HepG2 (cell line): Measurements from ENCODE around the gene KIAA1217. TPM values are rescaled to one million over a fixed set of nuclear protein-coding genes. Genes with fewer than 3 reads are reported as not detected.
A peak's percentile ranks its signal among the peaks of the same experiment; 100 is the strongest.

ENCODE experiments used
- ATF7-NPFF ChIP-seq: sonication (generic); formaldehyde crosslinking; IDR thresholded peaks from 2 replicates; pipeline ENCODE4 v1.8.1; 2023; ENCODE audit warnings: mild to moderate bottlenecking, low read depth, missing genetic modification reagents, moderate library complexity
- CBX2 ChIP-seq, 2 experiments: fragments of 200-600 bp in 1 of 2; sonication (generic); formaldehyde crosslinking in 1 of 2; IDR thresholded peaks; 2 replicates each; pipeline versions ENCODE4 v1.7.0 to v1.8.1; 2018 to 2022; ENCODE audit warnings: low read depth in 2 of 2, low read length in 1 of 2, mild to moderate bottlenecking in 1 of 2, missing genetic modification reagents in 1 of 2
- ESRRA ChIP-seq: sonication (generic); formaldehyde crosslinking; IDR thresholded peaks from 2 replicates; pipeline ENCODE4 v1.5.1; 2020; ENCODE audit warnings: mild to moderate bottlenecking, low read depth, missing genetic modification reagents
- EZH2 ChIP-seq: conservative IDR thresholded peaks from 2 replicates; pipeline ENCODE4 v1.6.1; 2012; ENCODE audit warnings: mild to moderate bottlenecking, low read depth, low read length, moderate library complexity
- HMGA1 ChIP-seq: sonication (generic); formaldehyde crosslinking; conservative IDR thresholded peaks from 2 replicates; pipeline ENCODE4 v1.4.0; 2020; ENCODE audit warnings: missing genetic modification reagents
- HNF4A ChIP-seq: sonication (generic); formaldehyde crosslinking; IDR thresholded peaks from 2 replicates; pipeline ENCODE4 v1.4.0; 2020; ENCODE audit warnings: missing genetic modification reagents
- MIXL1 ChIP-seq: IDR thresholded peaks from 2 replicates; pipeline ENCODE4 v1.6.1; 2016
- NFYB ChIP-seq: sonication (generic); formaldehyde crosslinking; IDR thresholded peaks from 2 replicates; pipeline ENCODE4 v1.4.0; 2020; ENCODE audit warnings: missing genetic modification reagents
- NR1H2 ChIP-seq: sonication (generic); formaldehyde crosslinking; IDR thresholded peaks from 2 replicates; pipeline ENCODE4 v1.8.1; 2022; ENCODE audit warnings: low read depth, missing genetic modification reagents, borderline replicate concordance
- POLR2AphosphoS2 ChIP-seq: IDR thresholded peaks from 2 replicates; pipeline ENCODE4 v1.6.1; 2011; ENCODE audit warnings: low read depth, low read length, improper control_type of control experiment
- PRMT3 ChIP-seq: sonication (generic); formaldehyde crosslinking; IDR thresholded peaks from 2 replicates; pipeline ENCODE4 v1.8.1; 2022; ENCODE audit warnings: low read depth, mild to moderate bottlenecking, moderate library complexity, missing genetic modification reagents, borderline replicate concordance
- SOX6 ChIP-seq, 2 experiments: fragments of 450-650 bp in 1 of 2; sonication (generic) in 1 of 2; formaldehyde crosslinking in 1 of 2; IDR thresholded peaks; 2 replicates each; pipeline versions ENCODE4 v1.4.0 to v1.6.1; 2017 to 2020; ENCODE audit warnings: antibody characterized with exemption in 1 of 2, mild to moderate bottlenecking in 1 of 2, missing genetic modification reagents in 1 of 2
- SP4 ChIP-seq: sonication (generic); formaldehyde crosslinking; IDR thresholded peaks from 2 replicates; pipeline ENCODE4 v1.8.1; 2023; ENCODE audit warnings: mild to moderate bottlenecking, missing genetic modification reagents
- THAP9 ChIP-seq: sonication (generic); formaldehyde crosslinking; IDR thresholded peaks from 2 replicates; pipeline ENCODE4; 2020; ENCODE audit warnings: missing genetic modification reagents, mild to moderate bottlenecking, borderline replicate concordance
- ZBTB34 ChIP-seq: sonication (generic); formaldehyde crosslinking; IDR thresholded peaks from 2 replicates; pipeline ENCODE4 v1.8.0; 2022; ENCODE audit warnings: mild to moderate bottlenecking, missing genetic modification reagents
- ZBTB7B ChIP-seq: sonication (generic); formaldehyde crosslinking; IDR thresholded peaks from 2 replicates; pipeline ENCODE4 v1.4.0; 2020; ENCODE audit warnings: missing genetic modification reagents
- ZFP82 ChIP-seq: sonication (generic); formaldehyde crosslinking; IDR thresholded peaks from 2 replicates; pipeline ENCODE4 v1.5.1; 2020; ENCODE audit warnings: mild to moderate bottlenecking, missing genetic modification reagents, borderline replicate concordance
- ZNF275 ChIP-seq: sonication (generic); formaldehyde crosslinking; IDR thresholded peaks from 2 replicates; pipeline ENCODE4 v1.8.0; 2022; ENCODE audit warnings: missing genetic modification reagents, mild to moderate bottlenecking, inconsistent platforms, borderline replicate concordance
- ZNF543 ChIP-seq: sonication (generic); formaldehyde crosslinking; IDR thresholded peaks from 2 replicates; pipeline ENCODE4 v1.4.0; 2020; ENCODE audit warnings: mild to moderate bottlenecking, missing genetic modification reagents
- ZNF761 ChIP-seq: sonication (generic); formaldehyde crosslinking; conservative IDR thresholded peaks from 2 replicates; pipeline ENCODE4 v1.4.0; 2020; ENCODE audit warnings: mild to moderate bottlenecking, missing genetic modification reagents
- ZNF781 ChIP-seq: sonication (generic); formaldehyde crosslinking; IDR thresholded peaks from 2 replicates; pipeline ENCODE4 v1.5.1; 2020; ENCODE audit warnings: borderline replicate concordance, mild to moderate bottlenecking, missing genetic modification reagents; ENCODE audit errors: not compliant biosample characterization
- polyA plus RNA-seq, 8 experiments: library from polyadenylated mRNA; depleted of rRNA in 3 of 8; stranded (reverse) in 7 of 8; unstranded in 1 of 8; fragments of >200 nt; fragmentation: Illumina TruSeq in 4 of 8; extraction: Trizol in 4 of 8; gene quantifications; 2 replicates each; pipeline versions ENCODE4 v1.2.1 to v1.2.3, GENCODE V29; 2011 to 2016; ENCODE audit warnings: low read depth in 4 of 8, missing spikeins in 1 of 8, mixed read lengths in 1 of 8; ENCODE audit not compliant: insufficient read depth in 1 of 8
- total RNA-seq, 5 experiments: library from RNA; depleted of rRNA; stranded (reverse); fragments of >200 nt; fragmentation: Illumina TruSeq; extraction: Trizol; gene quantifications; 2 replicates each; pipeline ENCODE4 v1.2.3, GENCODE V29; 2016; ENCODE audit warnings: low read depth in 1 of 5

The KIAA1217 gene
- total and polyA plus RNA-seq, 2 of the 13 experiments (the other 11 are each of a cell fraction or from before 2014, with no cell fraction given), result 4.6 to 10.9 TPM

GRCh38 chr10:24541239-24541753 lies 332.4 kb downstream of the KIAA1217 start (continued):
- TF ChIP-seq SOX6 (IDR thresholded peaks at IDR 0.05) (no peak), SOX6 (CRISPR knock-in tag; IDR thresholded peaks at IDR 0.05) (peak; percentile 97), ZBTB7B (peak; percentile 86; the same call in 1 of the 2 replicates), ATF7-NPFF (CRISPR knock-in tag) (no peak), CBX2 (IDR thresholded peaks at IDR 0.05; ENCODE audit: low read depth, low read length) (no peak), CBX2 (CRISPR knock-in tag; IDR thresholded peaks at IDR 0.05; ENCODE audit: low read depth) (no peak), ZNF275 (CRISPR knock-in tag) (0 out of 2 replicates have a peak, but pooled peaks have one; percentile 26), POLR2AphosphoS2 (no peak), NR1H2 (CRISPR knock-in tag) (no peak), ZNF781 (CRISPR knock-in tag) (no peak), ZNF761 (CRISPR knock-in tag) (no peak), NFYB (no peak), ZFP82 (CRISPR knock-in tag) (no peak), HNF4A (peak; percentile 96), ZBTB34 (CRISPR knock-in tag) (no peak), ESRRA (peak; percentile 62; the same call in 1 of the 2 replicates), PRMT3 (CRISPR knock-in tag) (no peak), EZH2 (no peak), HMGA1 (CRISPR knock-in tag) (no peak), THAP9 (CRISPR knock-in tag) (no peak), ZNF543 (CRISPR knock-in tag) (no peak), MIXL1 (CRISPR knock-in tag) (peak; percentile 63; the same call in 1 of the 2 replicates), SP4 (no peak)
